HCT116 (cell line): ENCODE results near the gene DCLRE1C.

Experiments
- EZH2 ChIP-seq: fragments of 200-600 bp; sonication (generic); IDR thresholded peaks from 2 replicates; pipeline ENCODE4 v1.6.1; 2017; ENCODE audit warnings: antibody characterized with exemption, mixed run types
- JUND ChIP-seq: IDR thresholded peaks from 2 replicates; pipeline ENCODE4 v1.6.1; 2012
- POLR2A ChIP-seq: IDR thresholded peaks from 2 replicates; pipeline ENCODE4 v1.7.0; 2011; ENCODE audit warnings: borderline replicate concordance; ENCODE audit not compliant: insufficient read depth, insufficient read length; ENCODE audit errors: extremely low read depth
- POLR2AphosphoS5 ChIP-seq: IDR thresholded peaks from 2 replicates; pipeline ENCODE4 v1.6.1; 2011; ENCODE audit warnings: mild to moderate bottlenecking, low read depth, low read length, moderate library complexity
- TF ChIP-seq, protein P1 (sequence below), 3 experiments: fragments of 200-600 bp in 1 of 3; sonication (generic) in 1 of 3; IDR thresholded peaks in 2 of 3; conservative IDR thresholded peaks in 1 of 3; 2 replicates each; pipeline ENCODE4 v1.5.1; 2012 to 2017; ENCODE audit warnings: low read depth in 2 of 3, low read length in 2 of 3, antibody characterized with exemption in 1 of 3, borderline replicate concordance in 1 of 3, control low read depth in 1 of 3, mild to moderate bottlenecking in 1 of 3, mixed read lengths in 1 of 3, mixed run types in 1 of 3, moderate library complexity in 1 of 3; ENCODE audit not compliant: insufficient read depth in 1 of 3
- TF ChIP-seq, protein P2 (sequence below): IDR thresholded peaks from 2 replicates; pipeline ENCODE4 v1.6.1; 2012

DNA sequence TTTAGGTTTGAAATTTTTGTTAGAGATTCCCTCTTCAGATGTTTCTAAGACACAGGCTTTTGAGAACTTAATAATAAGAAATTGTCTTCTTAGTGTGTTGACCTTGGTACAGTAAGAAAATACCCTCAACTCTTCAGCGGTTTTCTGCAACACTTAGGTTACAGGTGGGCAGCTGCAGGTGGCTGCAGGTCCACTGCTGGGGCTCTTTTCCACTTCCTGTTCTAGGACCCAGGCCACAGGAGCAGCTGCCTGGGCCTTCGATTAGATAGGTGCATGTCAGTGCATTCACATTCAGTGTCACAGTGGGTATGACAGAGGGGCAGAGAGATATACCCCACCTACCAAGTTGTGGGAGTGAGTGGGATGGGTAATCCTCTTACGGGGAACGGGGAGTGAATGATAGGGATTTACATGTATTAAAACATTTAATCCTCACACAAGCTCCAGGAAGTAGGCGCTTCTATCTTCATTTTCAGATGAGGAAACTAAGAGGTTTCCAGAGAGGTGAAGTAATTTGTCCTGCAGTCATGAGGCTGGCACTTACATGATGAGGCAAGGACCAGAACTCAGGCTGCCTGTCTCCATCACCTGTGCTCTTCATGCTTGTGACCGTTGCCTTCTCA is 95.4 kb downstream of the DCLRE1C start:
- TF ChIP-seq EZH2 (no peak), POLR2AphosphoS5 (no peak), JUND (no peak), POLR2A (no peak)
- TF ChIP-seq, protein P1, sequence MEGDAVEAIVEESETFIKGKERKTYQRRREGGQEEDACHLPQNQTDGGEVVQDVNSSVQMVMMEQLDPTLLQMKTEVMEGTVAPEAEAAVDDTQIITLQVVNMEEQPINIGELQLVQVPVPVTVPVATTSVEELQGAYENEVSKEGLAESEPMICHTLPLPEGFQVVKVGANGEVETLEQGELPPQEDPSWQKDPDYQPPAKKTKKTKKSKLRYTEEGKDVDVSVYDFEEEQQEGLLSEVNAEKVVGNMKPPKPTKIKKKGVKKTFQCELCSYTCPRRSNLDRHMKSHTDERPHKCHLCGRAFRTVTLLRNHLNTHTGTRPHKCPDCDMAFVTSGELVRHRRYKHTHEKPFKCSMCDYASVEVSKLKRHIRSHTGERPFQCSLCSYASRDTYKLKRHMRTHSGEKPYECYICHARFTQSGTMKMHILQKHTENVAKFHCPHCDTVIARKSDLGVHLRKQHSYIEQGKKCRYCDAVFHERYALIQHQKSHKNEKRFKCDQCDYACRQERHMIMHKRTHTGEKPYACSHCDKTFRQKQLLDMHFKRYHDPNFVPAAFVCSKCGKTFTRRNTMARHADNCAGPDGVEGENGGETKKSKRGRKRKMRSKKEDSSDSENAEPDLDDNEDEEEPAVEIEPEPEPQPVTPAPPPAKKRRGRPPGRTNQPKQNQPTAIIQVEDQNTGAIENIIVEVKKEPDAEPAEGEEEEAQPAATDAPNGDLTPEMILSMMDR (IDR thresholded peaks at IDR 0.05 in 2 of 3, conservative IDR thresholded peaks at IDR 0.05 in 1 of 3; ENCODE audit: borderline replicate concordance in 1 of 3, insufficient read depth in 1 of 3, low read depth in 2 of 3, low read length in 2 of 3), result no peak
- TF ChIP-seq, protein P2, sequence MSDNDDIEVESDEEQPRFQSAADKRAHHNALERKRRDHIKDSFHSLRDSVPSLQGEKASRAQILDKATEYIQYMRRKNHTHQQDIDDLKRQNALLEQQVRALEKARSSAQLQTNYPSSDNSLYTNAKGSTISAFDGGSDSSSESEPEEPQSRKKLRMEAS, result no peak
